Measurements from ENCODE around the gene CIROP. TPM values are rescaled to one million over a fixed set of nuclear protein-coding genes. Genes with fewer than 3 reads are reported as not detected.

The CIROP gene
- polyA plus RNA-seq, 5 donors: 0.05 to 0.06 TPM; not detected in 3

DNA sequence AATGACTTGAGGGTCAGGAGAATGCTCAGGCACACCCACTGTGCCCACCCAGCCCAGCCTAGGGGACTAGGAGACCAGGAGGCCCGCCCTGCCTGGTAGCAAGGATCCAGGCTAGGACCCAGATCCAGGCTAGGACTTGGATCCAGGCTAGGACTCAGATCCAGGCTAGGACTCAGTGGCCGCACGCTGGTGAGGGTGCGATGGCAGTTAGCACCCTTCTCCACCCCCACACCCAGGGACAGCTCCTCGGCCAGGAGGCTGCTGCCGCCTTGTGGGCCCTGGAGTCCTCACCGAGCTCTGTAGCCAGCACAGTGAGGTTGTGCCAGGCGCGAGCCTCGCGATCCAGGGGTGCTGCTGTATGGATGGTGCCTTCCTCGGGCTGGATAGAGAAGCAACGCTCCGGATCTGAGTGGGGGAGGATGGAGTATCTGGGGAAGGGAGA lies 52.6 kb downstream of the CIROP start:
- DNase-seq: no peak

DNA sequence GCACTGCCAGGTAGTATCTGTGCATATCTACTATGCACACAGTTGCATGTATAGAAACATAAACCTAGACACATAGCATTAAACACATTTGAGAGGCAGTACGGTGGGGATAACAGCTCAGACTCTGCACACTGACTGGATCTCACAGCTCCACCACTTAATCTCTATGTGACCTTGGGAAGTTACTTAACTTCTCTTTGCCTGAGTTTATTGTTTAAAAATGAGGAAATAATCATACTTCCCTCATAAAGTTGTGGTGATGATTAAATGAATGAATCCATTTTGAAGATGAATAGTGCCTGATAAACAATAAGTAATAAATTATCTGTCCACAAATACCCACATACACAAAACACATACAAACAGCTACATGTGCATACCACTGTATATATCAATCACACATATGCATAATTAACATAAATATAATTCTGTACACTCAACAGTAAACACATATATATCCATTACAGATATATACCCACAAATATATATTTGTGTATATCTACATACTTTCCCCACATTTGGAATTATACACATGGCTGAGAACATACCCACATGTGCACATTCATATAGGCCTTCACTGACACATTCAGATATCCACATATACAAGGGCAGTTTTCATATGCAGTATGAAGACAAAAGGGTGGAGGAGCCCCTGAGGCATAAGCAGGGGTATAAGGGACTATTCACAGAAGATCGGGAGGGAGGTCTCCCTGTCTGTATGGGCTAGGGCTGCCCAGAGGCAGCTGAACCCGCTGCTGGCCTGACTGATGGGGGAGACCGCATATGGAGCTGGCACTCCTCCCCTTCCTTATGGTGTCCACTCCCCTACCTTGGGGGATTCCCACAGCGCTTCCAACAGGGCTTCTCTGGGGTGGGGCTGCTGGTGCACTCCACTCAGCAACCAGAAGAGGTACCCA lies 53.4 kb downstream of the CIROP start:
- no peak for DNase-seq

Other genes starting within 250 kb of the CIROP start
- 10 to 100 TPM; 43.1 to 64.5 (median 51.0) TPM for gene LRP10, start 233.2 kb downstream of the CIROP start, polyA plus RNA-seq (ENCODE audit: insufficient read depth in 1 of 5, insufficient read length in 5 of 5, low replicate concordance in 1 of 5)
- gene REM2, start 221.8 kb downstream of the CIROP start, polyA plus RNA-seq (ENCODE audit: insufficient read depth in 1 of 5, insufficient read length in 5 of 5, low replicate concordance in 1 of 5): under 1 TPM; 0.58 to 0.99 (median 0.81) TPM
- 100 to 1,000 TPM in 4 of 5 donors, 10 to 100 TPM in 1; 95.6 to 128 (median 105) TPM for gene RBM23, start 185.8 kb downstream of the CIROP start, polyA plus RNA-seq (ENCODE audit: insufficient read depth in 1 of 5, insufficient read length in 5 of 5, low replicate concordance in 1 of 5)
- gene PRMT5, start 175.6 kb downstream of the CIROP start, polyA plus RNA-seq (ENCODE audit: insufficient read depth in 1 of 5, insufficient read length in 5 of 5, low replicate concordance in 1 of 5): 100 to 1,000 TPM; 115 to 129 (median 123) TPM
- gene HAUS4, start 147.9 kb downstream of the CIROP start, polyA plus RNA-seq (ENCODE audit: insufficient read depth in 1 of 5, insufficient read length in 5 of 5, low replicate concordance in 1 of 5): 10 to 100 TPM; 50.8 to 86.9 (median 80.5) TPM
- gene AJUBA, start 122.4 kb downstream of the CIROP start, polyA plus RNA-seq (ENCODE audit: insufficient read depth in 1 of 5, insufficient read length in 5 of 5, low replicate concordance in 1 of 5): 10 to 100 TPM; 31.3 to 50.3 (median 40.6) TPM
- gene C14orf93, start 94.8 kb downstream of the CIROP start, polyA plus RNA-seq (ENCODE audit: insufficient read depth in 1 of 5, insufficient read length in 5 of 5, low replicate concordance in 1 of 5): 10 to 100 TPM; 20.6 to 23.2 (median 21.5) TPM
- 100 to 1,000 TPM; 155 to 205 (median 174) TPM for gene PSMB5, start 70.1 kb downstream of the CIROP start, polyA plus RNA-seq (ENCODE audit: insufficient read depth in 1 of 5, insufficient read length in 5 of 5, low replicate concordance in 1 of 5)
- gene PSMB11, start 62.8 kb downstream of the CIROP start, polyA plus RNA-seq (ENCODE audit: insufficient read depth in 1 of 5, insufficient read length in 5 of 5, low replicate concordance in 1 of 5): not detected
- 10 to 100 TPM in 4 of 5 donors, 1 to 10 TPM in 1; 9.7 to 13.7 (median 12.2) TPM for gene CDH24, start 47.5 kb downstream of the CIROP start, polyA plus RNA-seq (ENCODE audit: insufficient read depth in 1 of 5, insufficient read length in 5 of 5, low replicate concordance in 1 of 5)
- 100 to 1,000 TPM; 277 to 378 (median 335) TPM for gene ACIN1, start 9.9 kb downstream of the CIROP start, polyA plus RNA-seq (ENCODE audit: insufficient read depth in 1 of 5, insufficient read length in 5 of 5, low replicate concordance in 1 of 5)
- gene C14orf119, start 9.5 kb downstream of the CIROP start, polyA plus RNA-seq (ENCODE audit: insufficient read depth in 1 of 5, insufficient read length in 5 of 5, low replicate concordance in 1 of 5): 10 to 100 TPM; 57.4 to 70.3 (median 64.5) TPM
- under 1 TPM; 0.10 to 0.23 (median 0.16) TPM for gene CEBPE, start 14.3 kb upstream of the CIROP start, polyA plus RNA-seq (ENCODE audit: insufficient read depth in 1 of 5, insufficient read length in 5 of 5, low replicate concordance in 1 of 5)
- gene SLC7A8, start 78.7 kb upstream of the CIROP start, polyA plus RNA-seq (ENCODE audit: insufficient read depth in 1 of 5, insufficient read length in 5 of 5, low replicate concordance in 1 of 5): 100 to 1,000 TPM; 107 to 140 (median 126) TPM
- gene RNF212B, start 132.9 kb upstream of the CIROP start, polyA plus RNA-seq (ENCODE audit: insufficient read depth in 1 of 5, insufficient read length in 5 of 5, low replicate concordance in 1 of 5): 1 to 10 TPM in 2 of 5 donors, under 1 TPM in 2, not detected in 1; 0.65 to 1.6 (median 1.1) TPM
- gene HOMEZ, start 181.1 kb upstream of the CIROP start, polyA plus RNA-seq (ENCODE audit: insufficient read depth in 1 of 5, insufficient read length in 5 of 5, low replicate concordance in 1 of 5): 10 to 100 TPM; 15.2 to 19.3 (median 16.4) TPM
- 10 to 100 TPM; 18.4 to 24.7 (median 22.0) TPM for gene PPP1R3E, start 197.9 kb upstream of the CIROP start, polyA plus RNA-seq (ENCODE audit: insufficient read depth in 1 of 5, insufficient read length in 5 of 5, low replicate concordance in 1 of 5)
- gene BCL2L2, start 201.8 kb upstream of the CIROP start, polyA plus RNA-seq (ENCODE audit: insufficient read depth in 1 of 5, insufficient read length in 5 of 5, low replicate concordance in 1 of 5): 10 to 100 TPM; 35.9 to 42.0 (median 37.3) TPM
- gene PABPN1, start 216.5 kb upstream of the CIROP start, polyA plus RNA-seq (ENCODE audit: insufficient read depth in 1 of 5, insufficient read length in 5 of 5, low replicate concordance in 1 of 5): 100 to 1,000 TPM; 191 to 227 (median 216) TPM
- gene SLC22A17, start 247.9 kb upstream of the CIROP start, polyA plus RNA-seq (ENCODE audit: insufficient read depth in 1 of 5, insufficient read length in 5 of 5, low replicate concordance in 1 of 5): 10 to 100 TPM; 26.1 to 41.7 (median 33.6) TPM

All from right lung (tissue), 5 donors.